ENCODE data around the gene KL.

GRCh38 chr13:33114146-33114545 is 97.9 kb downstream of the KL start:
- TF ChIP-seq SUZ12 (IDR thresholded peaks at IDR 0.05; ENCODE audit: extremely low read depth, insufficient read depth, insufficient read length): no peak
- no peak for TF ChIP-seq ZNF274 (IDR thresholded peaks at IDR 0.05; ENCODE audit: low read depth, low read length)
